Upper lobe of left lung (tissue), 6 donors: ENCODE measurements around the gene GTF2A1. TPM values are rescaled to one million over a fixed set of nuclear protein-coding genes. Genes with fewer than 3 reads are reported as not detected.
A peak's percentile ranks its signal among the peaks of the same experiment; 100 is the strongest.

Experiments
- ATAC-seq, 2 donors: fragments of 200-7000 bp; cut with Tn5 transposase; one replicate each; pipeline ENCODE4 v1.9.1; 2022; ENCODE audit warnings: mild to moderate bottlenecking in 2 of 2, moderate library complexity in 2 of 2; ENCODE audit not compliant: low FRiP score in 2 of 2
- DNase-seq, 2 donors: peaks; one replicate each; pipeline ENCODE4 v3.0.0-alpha.2; 2019 to 2020
- H3K27ac ChIP-seq, 4 donors: fragments of 200-600 bp; sonication (generic); one replicate each; pipeline ENCODE4 v1.5.1; 2016 to 2019
- H3K27me3 ChIP-seq, 4 donors: fragments of 200-600 bp; sonication (generic); one replicate each; pipeline ENCODE4 v1.5.1; 2017 to 2019
- H3K36me3 ChIP-seq, 4 donors: fragments of 200-600 bp; sonication (generic); one replicate each; pipeline ENCODE4 v1.5.1; 2016 to 2019
- H3K4me1 ChIP-seq, 4 donors: fragments of 200-600 bp; sonication (generic); one replicate each; pipeline ENCODE4 v1.5.1; 2018 to 2019
- H3K4me3 ChIP-seq, 4 donors: fragments of 200-600 bp; sonication (generic); one replicate each; pipeline ENCODE4 v1.5.1; 2017 to 2019; ENCODE audit warnings: mild to moderate bottlenecking in 2 of 4, moderate library complexity in 1 of 4
- H3K9me3 ChIP-seq, 4 donors: fragments of 200-600 bp; sonication (generic); one replicate each; pipeline ENCODE4 v1.5.1; 2018 to 2019
- CTCF ChIP-seq, 6 experiments: fragments of 450-650 bp in 4 of 6; fragments of 200-600 bp in 2 of 6; sonication (generic) in 2 of 6; IDR thresholded peaks; one replicate each; pipeline ENCODE4 v1.5.1; 2016 to 2019; ENCODE audit warnings: antibody characterized with exemption in 6 of 6
- EP300 ChIP-seq, 4 donors: sonication (generic); formaldehyde crosslinking; IDR thresholded peaks; one replicate each; pipeline ENCODE4 v1.5.1; 2017; ENCODE audit warnings: antibody characterized with exemption in 4 of 4, control low read depth in 2 of 4
- POLR2A ChIP-seq, 4 donors: fragments of 450-650 bp; IDR thresholded peaks; one replicate each; pipeline ENCODE4 v1.5.1; 2016 to 2017; ENCODE audit warnings: antibody characterized with exemption in 4 of 4, mild to moderate bottlenecking in 2 of 4
- POLR2AphosphoS5 ChIP-seq, 2 donors: sonication (generic); formaldehyde crosslinking; IDR thresholded peaks; one replicate each; pipeline ENCODE4 v1.5.1; 2017; ENCODE audit warnings: antibody characterized with exemption in 2 of 2
- WGBS, 2 donors: methylation state at CpG; one replicate each; pipeline ENCODE4 v1.1.5; 2017 to 2018; 5-methylcytosine and 5-hydroxymethylcytosine counted together
- total RNA-seq, 6 donors: library from RNA; depleted of rRNA in 4 of 6; stranded (reverse); fragments of >200 nt in 4 of 6; gene quantifications; one replicate each; pipeline versions ENCODE4 v1.1.0 to v1.2.1, GENCODE V29; 2016 to 2021
- donor health status: DM: no; HTN: no; CAD: no; lungs with moderate emphysema.
- donor health status: DM: no; HTN: yes; CAD: no; lungs with severe emphysema.

The GTF2A1 gene
- total RNA-seq, 6 donors from 2014 or later: 17.2 to 31.6 (median 23.7) TPM

- H3K27ac ChIP-seq: no peak overlapping the region
- ATAC-seq: peak in 1 of 2 donors; percentile 48
- peaks cover 0 to 10% (median 5%) of the 10 kb centered on the region in 4 donors for H3K4me1 ChIP-seq
- peaks cover 0 to 60% (median 16%) of the 10 kb centered on the region in 4 donors for H3K36me3 ChIP-seq
- no peaks in the 10 kb centered on the region for H3K27me3 ChIP-seq
- no peak overlapping the region for H3K4me3 ChIP-seq
- TF ChIP-seq EP300 (IDR thresholded peaks at IDR 0.05): no peak
- TF ChIP-seq CTCF (IDR thresholded peaks at IDR 0.05): peak in 3 of 6 experiments; percentile 19 to 37 (median 21)
- H3K9me3 ChIP-seq: no peaks in the 10 kb centered on the region
- 36 to 45% methylated on average over 2 of the region's 2 CpGs for WGBS, 2 donors
- DNase-seq: peak in 1 of 2 donors; percentile 26
Observed at GRCh38 chr14:81211844-81212243, 8.9 kb downstream of the GTF2A1 start.

- peaks cover 0 to 38% (median 10%) of the 10 kb centered on the region in 4 donors for H3K36me3 ChIP-seq
Observed at GRCh38 chr14:81209167-81209836, 11.5 kb downstream of the GTF2A1 start.

GRCh38 chr14:81208489-81208888 lies 12.3 kb downstream of the GTF2A1 start:
- H3K4me3 ChIP-seq: no peak overlapping the region
- peaks cover 0 to 34% (median 11%) of the 10 kb centered on the region in 4 donors for H3K36me3 ChIP-seq
- 82 to 88% methylated on average over 7 to 8 of the region's 8 CpGs for WGBS, 2 donors
- DNase-seq (peak in 1 of 2 donors; percentile 71), ATAC-seq (peak in 1 of 2 donors; percentile 29)
- peak overlapping the region in 2 of 4 donors; percentile 31 to 52 for H3K27ac ChIP-seq
- no peaks in the 10 kb centered on the region for H3K27me3 ChIP-seq
- TF ChIP-seq POLR2A (IDR thresholded peaks at IDR 0.05) (no peak), EP300 (IDR thresholded peaks at IDR 0.05) (peak in 1 of 4 donors; percentile 33)
- H3K9me3 ChIP-seq: no peaks in the 10 kb centered on the region
- H3K4me1 ChIP-seq: peaks cover 0 to 5% (median 4%) of the 10 kb centered on the region in 4 donors

More at GRCh38 chr14:81209167-81209836, 11.5 kb downstream of the GTF2A1 start:
- peaks cover 0 to 5% (median 4%) of the 10 kb centered on the region in 4 donors for H3K4me1 ChIP-seq
- ATAC-seq (no peak), DNase-seq (peak in 1 of 2 donors; percentile 26)
- WGBS, 2 donors: 69 to 70% methylated on average over 8 of the region's 8 CpGs
- H3K9me3 ChIP-seq: no peaks in the 10 kb centered on the region
- TF ChIP-seq POLR2A (IDR thresholded peaks at IDR 0.05): peak in 1 of 4 donors; percentile 13
- no peak for TF ChIP-seq EP300 (IDR thresholded peaks at IDR 0.05)
- peak overlapping the region in 1 of 4 donors; percentile 31 for H3K27ac ChIP-seq
- H3K27me3 ChIP-seq: no peaks in the 10 kb centered on the region
- no peak overlapping the region for H3K4me3 ChIP-seq

GRCh38 chr14:81206115-81206514 lies 14.6 kb downstream of the GTF2A1 start:
- TF ChIP-seq EP300 (IDR thresholded peaks at IDR 0.05): no peak
- TF ChIP-seq CTCF (IDR thresholded peaks at IDR 0.05): no peak
- TF ChIP-seq POLR2A (IDR thresholded peaks at IDR 0.05): no peak
- TF ChIP-seq POLR2AphosphoS5 (IDR thresholded peaks at IDR 0.05): no peak
- H3K27me3 ChIP-seq: no peaks in the 10 kb centered on the region
- 88 to 95% methylated on average over 4 of the region's 4 CpGs for WGBS, 2 donors
- H3K4me3 ChIP-seq: no peak overlapping the region
- no peaks in the 10 kb centered on the region for H3K9me3 ChIP-seq
- peaks cover 0 to 5% (median 4%) of the 10 kb centered on the region in 4 donors for H3K4me1 ChIP-seq
- no peak for ATAC-seq
- no peak overlapping the region for H3K27ac ChIP-seq
- H3K36me3 ChIP-seq: peaks cover 10 to 51% (median 21%) of the 10 kb centered on the region in 4 donors
- no peak for DNase-seq

- Histone ChIP-seq H3K27ac (no peak overlapping the region), H3K36me3 (peaks cover 10 to 55% (median 21%) of the 10 kb centered on the region in 4 donors), H3K9me3 (no peaks in the 10 kb centered on the region), H3K4me1 (peaks cover 0 to 5% (median 4%) of the 10 kb centered on the region in 4 donors), H3K4me3 (no peak overlapping the region), H3K27me3 (no peaks in the 10 kb centered on the region)
- DNase-seq (no peak), ATAC-seq (no peak)
- 94 to 97% methylated on average over 4 of the region's 4 CpGs for WGBS, 2 donors
- TF ChIP-seq EP300 (IDR thresholded peaks at IDR 0.05): no peak
Observed at GRCh38 chr14:81205639-81206038, 15.1 kb downstream of the GTF2A1 start.

GRCh38 chr14:81200054-81200453 lies 20.7 kb downstream of the GTF2A1 start:
- TF ChIP-seq POLR2A (IDR thresholded peaks at IDR 0.05) (no peak), CTCF (IDR thresholded peaks at IDR 0.05) (no peak), EP300 (IDR thresholded peaks at IDR 0.05) (no peak), POLR2AphosphoS5 (IDR thresholded peaks at IDR 0.05) (no peak)
- H3K36me3 ChIP-seq: peaks cover 17 to 73% (median 29%) of the 10 kb centered on the region in 4 donors
- ATAC-seq (no peak), DNase-seq (no peak)
- H3K9me3 ChIP-seq: no peaks in the 10 kb centered on the region
- WGBS, 2 donors: 82 to 88% methylated on average over 6 of the region's 6 CpGs
- H3K4me3 ChIP-seq: no peak overlapping the region
- H3K27ac ChIP-seq: no peak overlapping the region
- no peaks in the 10 kb centered on the region for H3K4me1 ChIP-seq
- no peaks in the 10 kb centered on the region for H3K27me3 ChIP-seq
